ENCODE measurements around the gene HDAC2.

Gene HDAC2

DNA sequence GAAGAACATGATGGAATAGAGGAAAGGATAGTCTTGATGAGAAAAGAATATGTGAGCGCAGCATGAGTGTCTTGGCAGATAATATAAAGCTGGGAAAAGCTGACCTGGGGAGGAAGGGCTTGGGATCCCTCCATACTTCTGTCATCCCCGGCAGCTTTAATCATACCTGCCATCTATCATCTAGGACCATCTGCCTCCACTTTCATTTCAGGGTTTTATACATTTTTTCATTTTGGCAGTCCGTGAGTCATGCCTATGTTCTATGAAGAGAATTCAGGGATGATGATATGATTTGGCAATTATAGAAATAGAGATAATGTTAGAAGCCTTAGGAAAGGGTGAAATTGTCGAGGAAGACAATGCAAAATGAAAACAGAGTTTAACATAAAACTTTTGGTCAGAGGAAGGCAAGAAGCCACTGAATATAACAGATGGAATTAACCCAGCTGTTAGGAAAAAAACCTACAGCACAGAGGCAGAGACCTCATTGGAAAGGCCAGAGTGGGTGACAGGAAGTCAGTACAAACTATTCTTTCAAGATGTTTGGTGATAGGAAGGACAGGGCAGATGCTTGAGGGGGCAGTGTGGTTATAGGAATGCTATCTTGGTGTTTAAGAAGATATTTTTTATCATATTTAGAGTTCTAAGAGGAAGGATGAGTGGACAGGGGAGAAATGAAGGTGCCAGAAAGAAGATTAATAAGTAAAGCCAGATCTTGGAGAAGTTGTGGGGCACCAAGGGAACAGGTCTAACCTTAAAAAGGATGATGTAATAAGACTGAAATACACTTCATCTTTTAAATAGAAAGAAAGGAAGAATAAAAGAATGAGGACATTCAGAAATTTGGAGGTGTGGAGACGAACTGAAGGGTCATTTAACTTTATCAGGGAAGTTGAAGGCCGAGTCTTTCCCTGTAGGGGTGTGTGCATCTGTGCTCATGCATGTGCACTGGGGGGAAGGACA, 76.0 kb downstream of the HDAC2 start:
- Histone ChIP-seq H3K36me3 (ENCODE audit: insufficient read depth, low read length) (no peaks in the 10 kb centered on the region), H3K9me3 (ENCODE audit: low read depth, low read length) (no peaks in the 10 kb centered on the region), H3K27ac (no peak overlapping the region), H3K9ac (ENCODE audit: insufficient read length) (no peak overlapping the region), H3K4me3 (no peak overlapping the region)
- TF ChIP-seq FOXP2 (optimal IDR thresholded peaks at IDR 0.05; ENCODE audit: control extremely low read depth, extremely low read length, insufficient read depth) (no peak), POLR2AphosphoS5 (IDR thresholded peaks at IDR 0.05; ENCODE audit: borderline replicate concordance, low read depth, low read length) (no peak), EZH2 (IDR thresholded peaks at IDR 0.05) (no peak)
- no peak for DNase-seq (ENCODE audit: low read depth, low spot score)

- Histone ChIP-seq H3K4me3 (no peak overlapping the region), H3K27ac (no peak overlapping the region), H3K9ac (ENCODE audit: insufficient read length) (no peak overlapping the region), H3K36me3 (ENCODE audit: insufficient read depth, low read length) (no peaks in the 10 kb centered on the region), H3K9me3 (ENCODE audit: low read depth, low read length) (no peaks in the 10 kb centered on the region)
- no peak for TF ChIP-seq EZH2 (IDR thresholded peaks at IDR 0.05)
- TF ChIP-seq POLR2AphosphoS5 (IDR thresholded peaks at IDR 0.05; ENCODE audit: borderline replicate concordance, low read depth, low read length): no peak
- TF ChIP-seq FOXP2 (optimal IDR thresholded peaks at IDR 0.05; ENCODE audit: control extremely low read depth, extremely low read length, insufficient read depth): no peak
- no peak for DNase-seq (ENCODE audit: low read depth, low spot score)
Measured at GRCh38 chr6:113893866-113894265, 77.1 kb downstream of the HDAC2 start.

DNA sequence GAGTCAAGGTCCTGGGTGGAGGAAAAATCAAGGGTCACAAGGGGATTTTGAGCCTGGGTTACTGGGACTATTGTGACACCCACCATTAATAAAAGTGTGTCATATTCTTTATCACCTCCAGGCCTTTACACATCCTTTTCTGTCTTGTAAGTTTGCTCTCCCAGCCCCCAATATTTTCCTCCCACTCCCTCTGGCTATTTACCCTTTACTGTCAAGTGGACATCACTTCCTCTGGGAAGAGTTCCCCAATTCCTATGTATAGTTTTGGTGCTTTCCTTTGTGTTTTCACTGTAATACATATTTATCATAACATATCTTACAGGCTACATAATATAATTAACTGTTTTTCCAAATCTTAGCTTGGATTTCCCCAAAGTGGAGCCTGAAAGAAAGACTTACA, 77.5 kb downstream of the HDAC2 start:
- no peak overlapping the region for H3K27ac ChIP-seq

DNA sequence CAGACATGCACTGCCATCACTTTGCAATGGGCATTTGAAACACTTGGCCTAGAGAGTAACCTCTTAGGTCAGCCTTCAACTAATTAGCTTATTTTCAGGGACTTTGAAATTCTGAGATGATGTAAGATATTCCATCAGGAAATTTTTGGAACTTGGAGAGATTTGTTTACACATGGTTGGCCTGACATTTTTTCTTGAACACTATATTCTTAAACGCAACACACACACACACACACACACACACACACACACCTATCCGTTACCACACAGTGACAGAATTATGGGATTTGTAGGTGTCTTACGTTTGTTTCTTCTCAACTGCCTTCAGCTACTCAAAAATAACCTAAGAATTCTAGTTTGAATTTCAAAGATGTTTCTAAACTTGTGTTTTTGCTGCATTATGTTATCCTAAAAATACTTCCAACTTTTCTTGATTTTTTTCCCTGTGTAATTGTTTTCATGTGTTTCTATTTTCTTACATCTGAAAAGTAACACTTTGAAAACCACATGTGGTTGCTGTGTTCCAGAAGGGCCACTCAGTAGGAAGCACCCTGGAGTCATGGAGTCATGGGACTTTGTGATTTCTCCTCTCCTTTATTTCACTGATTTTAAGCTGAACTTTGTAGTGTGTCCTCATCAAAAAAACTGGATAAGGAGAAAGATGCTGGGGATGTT, 81.9 kb downstream of the HDAC2 start:
- H3K9me3 ChIP-seq (ENCODE audit: low read depth, low read length): no peaks in the 10 kb centered on the region
- no peak overlapping the region for H3K4me3 ChIP-seq
- H3K9ac ChIP-seq (ENCODE audit: insufficient read length): no peak overlapping the region
- no peak for TF ChIP-seq POLR2AphosphoS5 (IDR thresholded peaks at IDR 0.05; ENCODE audit: borderline replicate concordance, low read depth, low read length)
- no peak for TF ChIP-seq FOXP2 (optimal IDR thresholded peaks at IDR 0.05; ENCODE audit: control extremely low read depth, extremely low read length, insufficient read depth)
- TF ChIP-seq EZH2 (IDR thresholded peaks at IDR 0.05): no peak
- H3K36me3 ChIP-seq (ENCODE audit: insufficient read depth, low read length): no peaks in the 10 kb centered on the region
- H3K27ac ChIP-seq: no peak overlapping the region
- DNase-seq (ENCODE audit: low read depth, low spot score): no peak

More for the DNA sequence above, 77.5 kb downstream of the HDAC2 start:
- H3K4me3 ChIP-seq: no peak overlapping the region
- H3K9me3 ChIP-seq (ENCODE audit: low read depth, low read length): no peaks in the 10 kb centered on the region
- no peaks in the 10 kb centered on the region for H3K36me3 ChIP-seq (ENCODE audit: insufficient read depth, low read length)
- no peak overlapping the region for H3K9ac ChIP-seq (ENCODE audit: insufficient read length)
- no peak for DNase-seq (ENCODE audit: low read depth, low spot score)
- no peak for TF ChIP-seq POLR2AphosphoS5 (IDR thresholded peaks at IDR 0.05; ENCODE audit: borderline replicate concordance, low read depth, low read length)
- no peak for TF ChIP-seq EZH2 (IDR thresholded peaks at IDR 0.05)
- TF ChIP-seq FOXP2 (optimal IDR thresholded peaks at IDR 0.05; ENCODE audit: control extremely low read depth, extremely low read length, insufficient read depth): no peak

DNA sequence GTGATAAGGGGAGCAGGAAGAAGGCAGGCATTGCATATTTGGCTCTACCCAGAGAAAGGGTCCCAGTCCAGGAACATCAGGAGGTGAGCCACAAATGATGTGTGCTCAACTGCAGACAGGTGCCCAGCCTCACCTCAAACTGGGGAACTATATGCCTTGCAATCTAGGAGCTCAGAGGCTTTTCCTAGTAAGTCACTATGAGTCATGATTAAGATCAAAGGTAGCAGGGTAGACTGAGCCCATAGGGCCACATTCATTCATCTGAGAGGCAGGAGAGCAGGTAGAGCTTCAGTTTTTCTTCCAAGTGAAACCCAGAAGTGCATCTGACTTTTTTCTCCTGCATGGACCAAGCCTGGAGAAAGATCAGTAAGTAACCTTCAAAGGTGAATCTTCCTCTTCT, 82.5 kb downstream of the HDAC2 start:
- TF ChIP-seq EZH2 (IDR thresholded peaks at IDR 0.05) (no peak), POLR2AphosphoS5 (IDR thresholded peaks at IDR 0.05; ENCODE audit: borderline replicate concordance, low read depth, low read length) (no peak), FOXP2 (optimal IDR thresholded peaks at IDR 0.05; ENCODE audit: control extremely low read depth, extremely low read length, insufficient read depth) (no peak)
- DNase-seq (ENCODE audit: low read depth, low spot score): no peak
- H3K9ac ChIP-seq (ENCODE audit: insufficient read length): no peak overlapping the region
- H3K9me3 ChIP-seq (ENCODE audit: low read depth, low read length): no peaks in the 10 kb centered on the region
- H3K27ac ChIP-seq: no peak overlapping the region
- H3K4me3 ChIP-seq: no peak overlapping the region
- H3K36me3 ChIP-seq (ENCODE audit: insufficient read depth, low read length): no peaks in the 10 kb centered on the region

- no peak for TF ChIP-seq POLR2AphosphoS5 (IDR thresholded peaks at IDR 0.05; ENCODE audit: borderline replicate concordance, low read depth, low read length)
- no peak for TF ChIP-seq FOXP2 (optimal IDR thresholded peaks at IDR 0.05; ENCODE audit: control extremely low read depth, extremely low read length, insufficient read depth)
- no peak for TF ChIP-seq EZH2 (IDR thresholded peaks at IDR 0.05)
- Histone ChIP-seq H3K4me3 (no peak overlapping the region), H3K36me3 (ENCODE audit: insufficient read depth, low read length) (no peaks in the 10 kb centered on the region), H3K27ac (no peak overlapping the region), H3K9ac (ENCODE audit: insufficient read length) (no peak overlapping the region), H3K9me3 (ENCODE audit: low read depth, low read length) (no peaks in the 10 kb centered on the region)
- no peak for DNase-seq (ENCODE audit: low read depth, low spot score)
Measured at GRCh38 chr6:113886512-113886911, 84.4 kb downstream of the HDAC2 start.

DNA sequence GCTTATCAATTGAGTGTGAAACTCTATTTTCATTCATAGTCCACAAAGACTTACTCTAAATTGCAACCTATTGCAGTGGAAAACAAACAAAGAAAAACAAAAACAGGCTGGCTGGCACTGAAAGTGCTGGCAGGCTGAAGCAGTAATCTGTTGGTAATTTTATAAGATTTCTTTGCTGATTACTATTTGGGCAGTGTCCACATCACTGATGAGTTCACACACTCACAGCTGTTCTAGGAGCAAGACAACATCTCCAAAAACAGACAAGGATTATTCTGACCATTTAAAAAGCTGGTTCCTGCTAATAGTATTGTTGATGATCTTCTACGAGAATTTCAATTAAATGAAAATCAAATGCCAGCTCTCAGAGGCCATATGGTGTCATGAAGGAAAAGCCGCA, 86.9 kb downstream of the HDAC2 start:
- TF ChIP-seq EZH2 (IDR thresholded peaks at IDR 0.05) (no peak), POLR2AphosphoS5 (IDR thresholded peaks at IDR 0.05; ENCODE audit: borderline replicate concordance, low read depth, low read length) (no peak), FOXP2 (optimal IDR thresholded peaks at IDR 0.05; ENCODE audit: control extremely low read depth, extremely low read length, insufficient read depth) (no peak)
- no peaks in the 10 kb centered on the region for H3K36me3 ChIP-seq (ENCODE audit: insufficient read depth, low read length)
- no peak for DNase-seq (ENCODE audit: low read depth, low spot score)
- H3K9me3 ChIP-seq (ENCODE audit: low read depth, low read length): no peaks in the 10 kb centered on the region
- no peak overlapping the region for H3K9ac ChIP-seq (ENCODE audit: insufficient read length)
- no peak overlapping the region for H3K27ac ChIP-seq
- H3K4me3 ChIP-seq: no peak overlapping the region

Measured in SK-N-MC (cell line).